ENCODE data around the gene DNM2.

Gene DNM2

GRCh38 chr19:10707440-10707839 is 10.4 kb upstream of the DNM2 start:
- TF ChIP-seq ZFX (IDR thresholded peaks at IDR 0.05) (no peak), CTCF (conservative IDR thresholded peaks at IDR 0.05) (no peak)
- no peak overlapping the region for H3K27ac ChIP-seq

GRCh38 chr19:10708291-10708690 is 9.6 kb upstream of the DNM2 start:
- no peak overlapping the region for H3K27ac ChIP-seq
- no peak for TF ChIP-seq CTCF (conservative IDR thresholded peaks at IDR 0.05)

GRCh38 chr19:10712045-10712444 is 5.8 kb upstream of the DNM2 start:
- TF ChIP-seq CTCF (conservative IDR thresholded peaks at IDR 0.05), result no peak
- TF ChIP-seq ZFX (IDR thresholded peaks at IDR 0.05), result no peak
- no peak overlapping the region for H3K27ac ChIP-seq

- TF ChIP-seq ZFX (IDR thresholded peaks at IDR 0.05), result no peak
- no peak for TF ChIP-seq CTCF (conservative IDR thresholded peaks at IDR 0.05)
- H3K27ac ChIP-seq, result no peak overlapping the region
Measured at GRCh38 chr19:10712754-10713153, 5.1 kb upstream of the DNM2 start.

- TF ChIP-seq CTCF (conservative IDR thresholded peaks at IDR 0.05), result no peak
- no peak for TF ChIP-seq ZFX (IDR thresholded peaks at IDR 0.05)
Measured at GRCh38 chr19:10713317-10713716, 4.6 kb upstream of the DNM2 start.

GRCh38 chr19:10717054-10717355 is 874 bp upstream of the DNM2 start:
- H3K27ac ChIP-seq, result peak overlapping the region; percentile 23; the same call in 1 of the 2 replicates
- no peak for TF ChIP-seq CTCF (conservative IDR thresholded peaks at IDR 0.05)
- TF ChIP-seq ZFX (IDR thresholded peaks at IDR 0.05), result no peak

More at GRCh38 chr19:10713317-10713716, 4.6 kb upstream of the DNM2 start:
- no peak overlapping the region for H3K27ac ChIP-seq

GRCh38 chr19:10718205-10719196 is 622 bp downstream of the DNM2 start:
- H3K27ac ChIP-seq, result peak overlapping the region; percentile 98
- TF ChIP-seq CTCF (conservative IDR thresholded peaks at IDR 0.05) (no peak), ZFX (IDR thresholded peaks at IDR 0.05) (peak; percentile 90; the same call in 1 of the 2 replicates)
